ENCODE results near the gene S100A3.
A peak's percentile ranks its signal among the peaks of the same experiment; 100 is the strongest.
"Not testable (repeated sequence)": the region's sequence is repeated elsewhere in the genome, so short reads cannot be mapped to it uniquely, and the experiment has no call there.

S100A3 gene

GRCh38 chr1:153578936-153579335 lies 29.9 kb upstream of the S100A3 start:
- DNase-seq (ENCODE audit: insufficient read length) (no peak), FAIRE-seq (no peak)
- no peak for TF ChIP-seq TAF1 (IDR thresholded peaks at IDR 0.05; ENCODE audit: borderline replicate concordance, low read depth, low read length)
- no peak for TF ChIP-seq POLR2AphosphoS5 (IDR thresholded peaks at IDR 0.05; ENCODE audit: low read depth, low read length)
- TF ChIP-seq POLR2A (IDR thresholded peaks at IDR 0.05; ENCODE audit: low read depth, low read length) = no peak

DNA sequence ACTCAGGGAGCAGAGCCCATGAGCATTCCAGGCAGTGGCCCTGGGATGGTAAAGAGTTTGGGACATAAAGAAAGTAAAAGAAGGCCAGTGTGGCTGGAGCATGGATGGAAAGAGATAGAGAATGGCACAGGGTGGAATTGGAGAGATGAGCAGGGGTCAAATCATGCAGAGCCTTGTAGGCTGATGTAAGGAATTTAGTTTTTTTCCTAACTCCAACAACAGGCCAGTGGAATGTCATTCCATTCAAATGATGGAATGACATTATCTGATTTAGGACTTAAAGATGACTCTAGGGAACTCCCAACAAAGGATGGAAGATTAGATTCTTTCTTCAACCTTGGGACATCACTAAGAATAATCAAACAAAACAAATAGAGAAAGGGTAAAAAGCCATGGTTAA lies 29.4 kb upstream of the S100A3 start:
- TF ChIP-seq POLR2A (IDR thresholded peaks at IDR 0.05; ENCODE audit: low read depth, low read length) (no peak), TAF1 (IDR thresholded peaks at IDR 0.05; ENCODE audit: borderline replicate concordance, low read depth, low read length) (no peak), POLR2AphosphoS5 (IDR thresholded peaks at IDR 0.05; ENCODE audit: low read depth, low read length) (no peak)
- no peak for DNase-seq (ENCODE audit: insufficient read length)
- FAIRE-seq = no peak

DNA sequence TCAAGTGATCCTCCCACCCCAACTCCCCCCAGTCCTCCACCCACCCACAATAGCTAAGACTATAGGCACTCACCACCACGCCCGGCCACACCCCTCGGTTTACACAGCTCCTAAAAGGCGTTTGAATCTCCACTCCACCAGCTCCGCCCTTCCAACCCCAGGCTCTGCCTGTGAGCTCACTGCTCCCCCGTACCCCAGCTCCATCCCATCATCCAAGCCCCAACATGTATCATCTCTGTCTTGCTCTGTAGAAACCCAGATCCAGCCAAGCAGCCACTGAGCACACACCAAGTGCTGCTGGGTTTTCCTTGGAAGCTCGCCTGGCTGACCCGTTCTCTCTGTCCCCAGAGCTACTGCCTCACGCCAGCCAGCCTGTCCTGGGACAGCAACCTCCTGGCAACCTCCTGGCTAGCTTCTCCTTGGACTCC lies 28.6 kb upstream of the S100A3 start:
- no peak for FAIRE-seq

GRCh38 chr1:153577138-153577537 lies 28.1 kb upstream of the S100A3 start:
- DNase-seq (ENCODE audit: insufficient read length) (no peak), FAIRE-seq (no peak)
- TF ChIP-seq POLR2A (IDR thresholded peaks at IDR 0.05; ENCODE audit: low read depth, low read length) (no peak), POLR2AphosphoS5 (IDR thresholded peaks at IDR 0.05; ENCODE audit: low read depth, low read length) (no peak), TAF1 (IDR thresholded peaks at IDR 0.05; ENCODE audit: borderline replicate concordance, low read depth, low read length) (no peak)

More for the DNA sequence above, 28.6 kb upstream of the S100A3 start:
- TF ChIP-seq POLR2AphosphoS5 (IDR thresholded peaks at IDR 0.05; ENCODE audit: low read depth, low read length) (no peak), POLR2A (IDR thresholded peaks at IDR 0.05; ENCODE audit: low read depth, low read length) (no peak), TAF1 (IDR thresholded peaks at IDR 0.05; ENCODE audit: borderline replicate concordance, low read depth, low read length) (no peak)
- no peak for DNase-seq (ENCODE audit: insufficient read length)

DNA sequence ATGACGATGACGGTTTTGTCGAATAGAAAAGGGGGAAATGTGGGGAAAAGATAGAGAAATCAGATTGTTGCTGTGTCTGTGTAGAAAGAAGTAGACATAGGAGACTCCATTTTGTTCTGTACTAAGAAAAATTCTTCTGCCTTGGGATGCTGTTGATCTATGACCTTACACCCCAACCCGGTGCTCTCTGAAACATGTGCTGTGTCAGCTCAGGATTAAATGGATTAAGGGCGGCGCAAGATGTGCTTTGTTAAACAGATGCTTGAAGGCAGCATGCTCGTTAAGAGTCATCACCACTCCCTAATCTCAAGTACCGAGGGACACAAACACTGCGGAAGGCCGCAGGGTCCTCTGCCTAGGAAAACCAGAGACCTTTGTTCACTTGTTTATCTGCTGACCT lies 26.4 kb upstream of the S100A3 start:
- not testable (repeated sequence) for DNase-seq (ENCODE audit: insufficient read length); FAIRE-seq

DNA sequence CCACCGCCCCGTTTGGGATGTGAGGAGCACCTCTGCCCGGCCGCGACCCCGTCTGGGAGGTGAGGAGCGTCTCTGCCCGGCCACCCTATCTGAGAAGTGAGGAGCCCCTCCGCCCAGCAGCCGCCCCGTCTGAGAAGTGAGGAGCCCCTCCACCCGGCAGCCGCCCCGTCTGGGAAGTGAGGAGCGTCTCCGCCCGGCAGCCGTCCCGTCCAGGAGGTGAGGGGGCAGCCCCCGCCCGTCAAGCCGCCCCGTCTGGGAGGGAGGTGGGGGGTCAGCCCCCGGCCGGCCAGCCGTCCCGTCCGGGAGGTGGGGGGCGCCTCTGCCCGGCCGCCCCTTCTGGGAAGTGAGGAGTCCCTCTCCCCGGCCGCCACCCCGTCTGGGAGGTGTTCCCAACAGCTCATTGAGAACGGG lies 26.0 kb upstream of the S100A3 start:
- DNase-seq (ENCODE audit: insufficient read length); FAIRE-seq: not testable (repeated sequence)

GRCh38 chr1:153573351-153573750 lies 24.3 kb upstream of the S100A3 start:
- TF ChIP-seq TAF1 (IDR thresholded peaks at IDR 0.05; ENCODE audit: borderline replicate concordance, low read depth, low read length) (no peak), POLR2A (IDR thresholded peaks at IDR 0.05; ENCODE audit: low read depth, low read length) (no peak), POLR2AphosphoS5 (IDR thresholded peaks at IDR 0.05; ENCODE audit: low read depth, low read length) (no peak)
- no peak for DNase-seq (ENCODE audit: insufficient read length)
- no peak for FAIRE-seq

DNA sequence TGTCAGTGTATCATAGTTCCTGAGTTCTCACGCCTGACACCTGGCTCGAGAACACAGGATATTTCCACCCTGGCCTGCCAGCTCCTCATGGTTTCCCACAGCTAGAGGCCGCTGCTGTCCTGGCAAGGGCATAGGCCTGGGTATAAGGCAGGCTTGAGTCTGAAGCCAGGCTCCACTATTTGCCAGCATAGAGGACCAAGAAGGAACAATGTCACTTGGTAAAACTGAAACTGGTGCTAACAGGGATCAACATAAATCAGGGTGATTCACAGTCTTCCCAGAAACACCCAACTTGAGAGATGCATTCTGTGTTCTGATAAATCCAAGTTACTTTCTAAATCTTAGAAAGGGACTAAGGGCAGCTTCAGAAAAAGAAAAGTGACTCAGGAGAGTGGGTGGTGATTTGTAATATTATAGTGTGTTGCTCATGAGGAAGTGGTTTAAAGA lies 23.5 kb upstream of the S100A3 start:
- FAIRE-seq = no peak
- TF ChIP-seq TAF1 (IDR thresholded peaks at IDR 0.05; ENCODE audit: borderline replicate concordance, low read depth, low read length) = no peak
- TF ChIP-seq POLR2A (IDR thresholded peaks at IDR 0.05; ENCODE audit: low read depth, low read length) = no peak
- no peak for DNase-seq (ENCODE audit: insufficient read length)

- TF ChIP-seq POLR2A (IDR thresholded peaks at IDR 0.05; ENCODE audit: low read depth, low read length) (no peak), TAF1 (IDR thresholded peaks at IDR 0.05; ENCODE audit: borderline replicate concordance, low read depth, low read length) (no peak), POLR2AphosphoS5 (IDR thresholded peaks at IDR 0.05; ENCODE audit: low read depth, low read length) (no peak)
- DNase-seq (ENCODE audit: insufficient read length) (no peak), FAIRE-seq (no peak)
These were observed 22.6 kb upstream of the S100A3 start for GRCh38 chr1:153571706-153572105.

- DNase-seq (ENCODE audit: insufficient read length) (no peak), FAIRE-seq (no peak)
- no peak for TF ChIP-seq TAF1 (IDR thresholded peaks at IDR 0.05; ENCODE audit: borderline replicate concordance, low read depth, low read length)
- no peak for TF ChIP-seq POLR2AphosphoS5 (IDR thresholded peaks at IDR 0.05; ENCODE audit: low read depth, low read length)
- no peak for TF ChIP-seq POLR2A (IDR thresholded peaks at IDR 0.05; ENCODE audit: low read depth, low read length)
These were observed 21.8 kb upstream of the S100A3 start for GRCh38 chr1:153570874-153571273.

- FAIRE-seq (no peak), DNase-seq (ENCODE audit: insufficient read length) (no peak)
- TF ChIP-seq POLR2A (IDR thresholded peaks at IDR 0.05; ENCODE audit: low read depth, low read length) (no peak), TAF1 (IDR thresholded peaks at IDR 0.05; ENCODE audit: borderline replicate concordance, low read depth, low read length) (no peak), POLR2AphosphoS5 (IDR thresholded peaks at IDR 0.05; ENCODE audit: low read depth, low read length) (no peak)
These were observed 20.4 kb upstream of the S100A3 start for GRCh38 chr1:153569465-153569864.

- TF ChIP-seq POLR2AphosphoS5 (IDR thresholded peaks at IDR 0.05; ENCODE audit: low read depth, low read length) (no peak), TAF1 (IDR thresholded peaks at IDR 0.05; ENCODE audit: borderline replicate concordance, low read depth, low read length) (no peak), POLR2A (IDR thresholded peaks at IDR 0.05; ENCODE audit: low read depth, low read length) (no peak)
- peak; percentile 84 for FAIRE-seq
- DNase-seq (ENCODE audit: insufficient read length) = peak; percentile 81
These were observed 19.5 kb upstream of the S100A3 start for GRCh38 chr1:153568367-153569099.

Data from GM12892 (cell line).